KMS-11 (cell line): ENCODE measurements around the gene TMEM51.

Source experiments
- H2AFZ ChIP-seq: fragments of 200-600 bp; sonication (generic); 2 replicates; pipeline ENCODE4 v1.6.1; 2016; ENCODE audit warnings: antibody characterized with exemption, mixed run types, low read depth
- H3K27ac ChIP-seq: fragments of 200-600 bp; sonication (generic); 2 replicates; pipeline ENCODE4 v1.6.1; 2016; ENCODE audit warnings: mild to moderate bottlenecking, mixed run types
- H3K27me3 ChIP-seq: fragments of 200-600 bp; sonication (generic); 2 replicates; pipeline ENCODE4 v1.6.1; 2017; ENCODE audit warnings: mild to moderate bottlenecking, low read depth, mixed run types, moderate library complexity; ENCODE audit not compliant: insufficient read depth
- H3K36me3 ChIP-seq: fragments of 200-600 bp; sonication (generic); 2 replicates; pipeline ENCODE4 v1.6.1; 2017; ENCODE audit warnings: mild to moderate bottlenecking, mixed run types; ENCODE audit not compliant: insufficient read depth
- H3K4me1 ChIP-seq: fragments of 200-600 bp; sonication (generic); 2 replicates; pipeline ENCODE4 v1.6.1; 2016; ENCODE audit warnings: mild to moderate bottlenecking, low read depth, mixed run types; ENCODE audit not compliant: poor library complexity, severe bottlenecking
- H3K4me2 ChIP-seq: fragments of 200-600 bp; sonication (generic); 2 replicates; pipeline ENCODE4 v1.7.0; 2016; ENCODE audit warnings: mild to moderate bottlenecking, mixed run types
- H3K4me3 ChIP-seq: fragments of 200-600 bp; sonication (generic); IDR thresholded peaks from 2 replicates; pipeline ENCODE4 v1.6.1; 2017; ENCODE audit warnings: low read depth, low read length, mixed read lengths; ENCODE audit not compliant: insufficient read depth
- H3K79me2 ChIP-seq: fragments of 200-600 bp; sonication (generic); 2 replicates; pipeline ENCODE4 v1.6.1; 2016; ENCODE audit warnings: low read depth, mixed run types; ENCODE audit not compliant: insufficient read depth
- H3K9ac ChIP-seq: fragments of 200-600 bp; sonication (generic); 2 replicates; pipeline ENCODE4 v1.6.1; 2016; ENCODE audit warnings: mild to moderate bottlenecking, mixed run types
- H4K20me1 ChIP-seq: fragments of 200-600 bp; sonication (generic); 2 replicates; pipeline ENCODE4 v1.6.1; 2016; ENCODE audit warnings: mild to moderate bottlenecking, mixed run types; ENCODE audit not compliant: insufficient read depth
- TF ChIP-seq, protein P1 (sequence below): fragments of 200-600 bp; sonication (generic); conservative IDR thresholded peaks from 2 replicates; pipeline ENCODE4 v1.6.1; 2017; ENCODE audit warnings: low read depth, mild to moderate bottlenecking, antibody characterized with exemption, low read length, moderate library complexity, mixed read lengths

TMEM51 gene

DNA sequence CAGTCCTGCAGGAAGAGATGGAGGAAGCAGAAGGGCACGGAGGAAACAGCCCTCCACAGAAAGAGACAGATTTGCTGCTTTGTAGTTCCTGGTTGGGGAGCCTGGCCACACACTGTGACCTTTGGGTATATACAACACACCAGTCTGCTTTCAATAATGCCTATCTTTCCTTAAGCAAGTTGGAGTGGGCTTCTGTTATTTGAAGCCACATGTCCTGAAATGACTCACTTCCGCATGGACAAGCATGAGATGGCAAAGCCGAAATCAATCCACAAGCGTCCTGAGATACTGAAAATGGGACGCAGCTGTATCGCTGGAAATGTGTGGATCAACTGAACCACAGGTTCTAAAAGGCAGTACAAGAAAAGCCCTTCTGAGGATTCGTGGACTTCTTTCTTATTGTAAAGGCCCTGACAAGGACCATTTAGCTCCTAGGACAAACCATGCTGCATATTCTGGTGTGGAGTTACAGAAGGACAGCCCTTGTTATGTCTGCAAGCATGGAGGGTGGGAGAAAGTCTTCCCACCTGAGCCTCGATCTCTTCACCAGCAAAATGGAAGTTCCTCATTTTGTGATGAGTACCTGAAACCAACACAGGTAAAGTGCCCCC, 70.8 kb downstream of the TMEM51 start:
- Histone ChIP-seq H3K4me3 (no peak overlapping the region), H3K4me2 (no peak overlapping the region), H4K20me1 (no peaks in the 10 kb centered on the region), H3K79me2 (no peaks in the 10 kb centered on the region), H3K4me1 (no peaks in the 10 kb centered on the region), H3K27ac (no peak overlapping the region), H3K9ac (no peak overlapping the region), H3K27me3 (no peaks in the 10 kb centered on the region), H2AFZ (no peak overlapping the region), H3K36me3 (no peaks in the 10 kb centered on the region)
- TF ChIP-seq, protein P1, sequence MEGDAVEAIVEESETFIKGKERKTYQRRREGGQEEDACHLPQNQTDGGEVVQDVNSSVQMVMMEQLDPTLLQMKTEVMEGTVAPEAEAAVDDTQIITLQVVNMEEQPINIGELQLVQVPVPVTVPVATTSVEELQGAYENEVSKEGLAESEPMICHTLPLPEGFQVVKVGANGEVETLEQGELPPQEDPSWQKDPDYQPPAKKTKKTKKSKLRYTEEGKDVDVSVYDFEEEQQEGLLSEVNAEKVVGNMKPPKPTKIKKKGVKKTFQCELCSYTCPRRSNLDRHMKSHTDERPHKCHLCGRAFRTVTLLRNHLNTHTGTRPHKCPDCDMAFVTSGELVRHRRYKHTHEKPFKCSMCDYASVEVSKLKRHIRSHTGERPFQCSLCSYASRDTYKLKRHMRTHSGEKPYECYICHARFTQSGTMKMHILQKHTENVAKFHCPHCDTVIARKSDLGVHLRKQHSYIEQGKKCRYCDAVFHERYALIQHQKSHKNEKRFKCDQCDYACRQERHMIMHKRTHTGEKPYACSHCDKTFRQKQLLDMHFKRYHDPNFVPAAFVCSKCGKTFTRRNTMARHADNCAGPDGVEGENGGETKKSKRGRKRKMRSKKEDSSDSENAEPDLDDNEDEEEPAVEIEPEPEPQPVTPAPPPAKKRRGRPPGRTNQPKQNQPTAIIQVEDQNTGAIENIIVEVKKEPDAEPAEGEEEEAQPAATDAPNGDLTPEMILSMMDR = no peak

DNA sequence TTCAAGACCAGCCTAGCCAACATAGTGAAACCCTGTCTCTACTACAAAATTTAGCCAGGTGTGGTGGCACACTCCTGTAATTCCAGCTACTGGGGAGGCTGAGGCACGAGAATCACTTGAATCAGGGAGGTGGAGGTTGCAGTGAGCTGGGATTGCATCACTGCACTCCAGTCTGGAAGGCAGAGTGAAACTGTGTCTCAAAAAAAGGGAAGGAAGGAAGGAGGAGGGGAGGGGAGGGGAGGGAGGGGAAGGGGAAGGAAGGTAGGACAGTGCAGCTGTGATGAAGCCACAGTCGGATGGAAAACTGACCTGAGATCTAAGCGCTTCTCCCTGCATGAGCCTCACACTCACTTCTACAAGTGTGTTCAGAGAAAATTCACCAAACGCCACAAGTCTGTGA, 71.4 kb downstream of the TMEM51 start:
- Histone ChIP-seq H3K4me3 (no peak overlapping the region), H2AFZ (no peak overlapping the region), H3K27me3 (no peaks in the 10 kb centered on the region), H3K4me1 (no peaks in the 10 kb centered on the region), H3K27ac (no peak overlapping the region), H3K9ac (no peak overlapping the region), H4K20me1 (no peaks in the 10 kb centered on the region), H3K36me3 (no peaks in the 10 kb centered on the region), H3K4me2 (no peak overlapping the region), H3K79me2 (no peaks in the 10 kb centered on the region)
- TF ChIP-seq, protein P1 = no peak

DNA sequence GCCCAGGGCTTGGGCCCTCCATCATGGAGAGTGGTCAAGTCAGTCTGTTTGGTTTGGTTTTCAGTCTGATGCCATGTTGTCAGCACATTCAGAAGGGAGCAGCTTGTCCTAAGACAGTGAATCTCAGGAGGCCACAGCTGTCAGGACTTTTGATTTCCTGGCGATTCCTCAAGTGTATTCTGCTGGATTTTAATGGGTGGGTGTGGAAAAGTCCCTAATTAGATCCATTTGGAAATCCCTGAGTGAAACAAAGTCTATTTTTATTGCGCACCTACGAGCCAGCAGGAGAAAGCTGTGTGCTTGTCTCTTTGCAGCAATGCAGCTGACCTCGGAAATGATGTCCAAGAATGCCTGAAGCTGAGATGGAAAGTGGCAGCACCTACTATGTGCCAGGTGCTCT, 71.9 kb downstream of the TMEM51 start:
- Histone ChIP-seq H3K36me3 (no peaks in the 10 kb centered on the region), H4K20me1 (no peaks in the 10 kb centered on the region), H3K27me3 (no peaks in the 10 kb centered on the region), H3K9ac (no peak overlapping the region), H2AFZ (no peak overlapping the region), H3K27ac (no peak overlapping the region), H3K4me2 (no peak overlapping the region), H3K4me3 (no peak overlapping the region), H3K79me2 (no peaks in the 10 kb centered on the region), H3K4me1 (no peaks in the 10 kb centered on the region)
- TF ChIP-seq, protein P1 = no peak

DNA sequence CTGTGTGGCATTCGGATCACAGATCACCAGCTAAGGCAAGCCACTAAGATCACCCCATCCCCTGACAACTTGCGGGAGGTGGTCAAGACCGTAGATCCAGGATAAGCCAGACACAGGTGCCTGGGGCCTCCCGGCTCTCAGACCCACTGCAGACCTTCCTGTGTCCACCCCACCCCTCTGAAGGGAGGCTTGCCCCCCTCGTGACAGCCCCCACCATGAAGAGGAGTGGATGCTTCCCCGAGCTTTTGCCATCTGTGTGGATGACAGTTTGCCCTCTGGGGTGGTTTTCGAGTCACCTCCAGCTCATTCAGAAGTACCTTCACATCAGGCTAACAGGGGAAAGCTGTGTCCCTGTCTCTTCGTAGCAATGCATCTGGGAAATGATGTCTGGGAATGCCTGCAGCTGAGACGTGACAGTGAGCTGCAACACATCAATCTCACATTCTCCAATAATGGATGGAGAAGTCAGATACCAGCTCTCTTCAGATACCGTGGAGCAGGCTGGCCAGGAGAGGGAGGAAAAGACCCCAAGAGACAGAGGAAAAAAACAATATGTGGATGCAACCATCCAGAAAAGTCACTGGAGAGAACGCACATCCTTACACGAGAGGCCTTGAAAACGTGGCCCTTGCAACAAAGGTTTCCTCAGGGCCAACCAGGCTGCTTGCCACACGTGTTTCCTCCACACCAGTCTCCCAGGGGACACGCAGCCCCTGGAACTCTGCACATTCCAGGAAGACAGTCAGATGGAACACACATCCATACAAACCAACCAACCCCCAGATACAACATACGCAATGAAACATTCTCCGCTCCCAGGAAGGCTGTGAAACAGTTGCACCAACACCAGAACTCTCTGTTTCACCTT, 73.1 kb downstream of the TMEM51 start:
- H3K4me2 ChIP-seq = no peak overlapping the region
- H3K9ac ChIP-seq = no peak overlapping the region
- H4K20me1 ChIP-seq = no peaks in the 10 kb centered on the region
- TF ChIP-seq, protein P1 = no peak
- H3K36me3 ChIP-seq = no peaks in the 10 kb centered on the region
- no peak overlapping the region for H3K4me3 ChIP-seq
- H3K27ac ChIP-seq = no peak overlapping the region
- H3K27me3 ChIP-seq = no peaks in the 10 kb centered on the region
- peaks cover 12% of the 10 kb centered on the region for H3K4me1 ChIP-seq
- H2AFZ ChIP-seq = no peak overlapping the region
- H3K79me2 ChIP-seq = no peaks in the 10 kb centered on the region
